Rectal smooth muscle tissue (tissue), 1 donor: ENCODE data around the gene CHCHD10.

Experiments used
- H3K27ac ChIP-seq: one replicate; pipeline ENCODE4 v1.7.0; 2013; ENCODE audit warnings: low read depth, low read length, inconsistent platforms
- H3K27me3 ChIP-seq: one replicate; pipeline ENCODE4 v1.7.0; 2013; ENCODE audit warnings: low read length; ENCODE audit not compliant: control insufficient read depth, insufficient read depth
- H3K36me3 ChIP-seq: one replicate; pipeline ENCODE4 v1.7.0; 2013; ENCODE audit warnings: low read length; ENCODE audit not compliant: control insufficient read depth, insufficient read depth
- H3K4me1 ChIP-seq: one replicate; pipeline ENCODE4 v1.7.0; 2013; ENCODE audit warnings: low read length; ENCODE audit not compliant: control insufficient read depth, insufficient read depth
- H3K4me3 ChIP-seq: one replicate; pipeline ENCODE4 v1.7.0; 2013; ENCODE audit warnings: low read length
- H3K9ac ChIP-seq: one replicate; pipeline ENCODE4 v1.7.0; 2013; ENCODE audit warnings: low read length

Gene CHCHD10

GRCh38 chr22:23784215-23784732 is 16.5 kb upstream of the CHCHD10 start:
- no peak overlapping the region for H3K27ac ChIP-seq

GRCh38 chr22:23783265-23784150 is 15.7 kb upstream of the CHCHD10 start:
- H3K36me3 ChIP-seq: no peaks in the 10 kb centered on the region
- no peak overlapping the region for H3K4me3 ChIP-seq
- H3K9ac ChIP-seq: no peak overlapping the region
- peaks cover 16% of the 10 kb centered on the region for H3K4me1 ChIP-seq
- no peaks in the 10 kb centered on the region for H3K27me3 ChIP-seq
- no peak overlapping the region for H3K27ac ChIP-seq

More at GRCh38 chr22:23784215-23784732, 16.5 kb upstream of the CHCHD10 start:
- H3K4me3 ChIP-seq: no peak overlapping the region
- H3K4me1 ChIP-seq: peaks cover 16% of the 10 kb centered on the region
- H3K9ac ChIP-seq: no peak overlapping the region
- H3K36me3 ChIP-seq: no peaks in the 10 kb centered on the region
- H3K27me3 ChIP-seq: no peaks in the 10 kb centered on the region

GRCh38 chr22:23782703-23783102 is 14.9 kb upstream of the CHCHD10 start:
- Histone ChIP-seq H3K4me1 (peaks cover 14% of the 10 kb centered on the region), H3K27ac (no peak overlapping the region), H3K36me3 (no peaks in the 10 kb centered on the region), H3K9ac (no peak overlapping the region), H3K4me3 (no peak overlapping the region), H3K27me3 (no peaks in the 10 kb centered on the region)

GRCh38 chr22:23782252-23782651 is 14.5 kb upstream of the CHCHD10 start:
- no peaks in the 10 kb centered on the region for H3K27me3 ChIP-seq
- H3K27ac ChIP-seq: no peak overlapping the region
- H3K4me3 ChIP-seq: no peak overlapping the region
- no peak overlapping the region for H3K9ac ChIP-seq
- H3K4me1 ChIP-seq: peaks cover 14% of the 10 kb centered on the region
- no peaks in the 10 kb centered on the region for H3K36me3 ChIP-seq

- no peak overlapping the region for H3K9ac ChIP-seq
- no peak overlapping the region for H3K27ac ChIP-seq
- no peak overlapping the region for H3K4me3 ChIP-seq
- H3K36me3 ChIP-seq: no peaks in the 10 kb centered on the region
- H3K27me3 ChIP-seq: no peaks in the 10 kb centered on the region
- peaks cover 14% of the 10 kb centered on the region for H3K4me1 ChIP-seq
Measured at GRCh38 chr22:23781511-23782183, 13.9 kb upstream of the CHCHD10 start.

GRCh38 chr22:23781065-23781464 is 13.3 kb upstream of the CHCHD10 start:
- H3K36me3 ChIP-seq: no peaks in the 10 kb centered on the region
- no peaks in the 10 kb centered on the region for H3K27me3 ChIP-seq
- H3K9ac ChIP-seq: no peak overlapping the region
- no peak overlapping the region for H3K27ac ChIP-seq
- H3K4me3 ChIP-seq: no peak overlapping the region
- H3K4me1 ChIP-seq: peaks cover 8% of the 10 kb centered on the region

- Histone ChIP-seq H3K9ac (no peak overlapping the region), H3K4me1 (peaks cover 4% of the 10 kb centered on the region), H3K4me3 (no peak overlapping the region), H3K27me3 (no peaks in the 10 kb centered on the region), H3K36me3 (no peaks in the 10 kb centered on the region), H3K27ac (no peak overlapping the region)
Measured at GRCh38 chr22:23780146-23780748, 12.5 kb upstream of the CHCHD10 start.

GRCh38 chr22:23779731-23780130 is 12.0 kb upstream of the CHCHD10 start:
- H3K27me3 ChIP-seq: no peaks in the 10 kb centered on the region
- no peaks in the 10 kb centered on the region for H3K36me3 ChIP-seq
- no peak overlapping the region for H3K27ac ChIP-seq
- peaks cover 4% of the 10 kb centered on the region for H3K4me1 ChIP-seq
- no peak overlapping the region for H3K4me3 ChIP-seq
- H3K9ac ChIP-seq: no peak overlapping the region

GRCh38 chr22:23779083-23779482 is 11.3 kb upstream of the CHCHD10 start:
- Histone ChIP-seq H3K27me3 (no peaks in the 10 kb centered on the region), H3K27ac (no peak overlapping the region), H3K4me3 (no peak overlapping the region), H3K36me3 (no peaks in the 10 kb centered on the region), H3K9ac (no peak overlapping the region), H3K4me1 (peaks cover 9% of the 10 kb centered on the region)

GRCh38 chr22:23778577-23778900 is 10.8 kb upstream of the CHCHD10 start:
- no peaks in the 10 kb centered on the region for H3K36me3 ChIP-seq
- peak overlapping the region; percentile 67 for H3K27ac ChIP-seq
- no peak overlapping the region for H3K4me3 ChIP-seq
- H3K9ac ChIP-seq: no peak overlapping the region
- peaks cover 11% of the 10 kb centered on the region for H3K4me1 ChIP-seq
- no peaks in the 10 kb centered on the region for H3K27me3 ChIP-seq

GRCh38 chr22:23777776-23778576 is 10.2 kb upstream of the CHCHD10 start:
- Histone ChIP-seq H3K27ac (peak overlapping the region; percentile 67), H3K36me3 (no peaks in the 10 kb centered on the region), H3K4me1 (peaks cover 14% of the 10 kb centered on the region), H3K27me3 (no peaks in the 10 kb centered on the region), H3K4me3 (no peak overlapping the region), H3K9ac (no peak overlapping the region)
